Neural cell (in vitro differentiated cells): Measurements from ENCODE around the gene ABCA12.

Experiments
- CTCF ChIP-seq: fragments of 450-650 bp; IDR thresholded peaks from 2 replicates; pipeline ENCODE4 v1.5.1; 2014; ENCODE audit warnings: antibody characterized with exemption, mild to moderate bottlenecking, moderate library complexity; ENCODE audit not compliant: poor library complexity, severe bottlenecking
- EZH2 ChIP-seq: fragments of 200-600, 300-800 bp; shearing (Covaris generic), sonication (generic); IDR thresholded peaks from 2 replicates; pipeline ENCODE4 v1.6.1; 2014; ENCODE audit warnings: antibody characterized with exemption, low read length, borderline replicate concordance, mild to moderate bottlenecking; ENCODE audit not compliant: insufficient read depth, poor library complexity, severe bottlenecking
- MXI1 ChIP-seq: fragments of 450-650 bp; conservative IDR thresholded peaks from 2 replicates; pipeline ENCODE4 v1.6.1; 2014; ENCODE audit warnings: antibody characterized with exemption, mild to moderate bottlenecking; ENCODE audit not compliant: poor library complexity, severe bottlenecking

GRCh38 chr2:215156453-215156852 lies 18.0 kb upstream of the ABCA12 start:
- TF ChIP-seq MXI1, result no peak
- no peak for TF ChIP-seq CTCF
- no peak for TF ChIP-seq EZH2
